ENCODE measurements around the gene DDX10.

DDX10 gene

GRCh38 chr11:108679045-108679444 lies 14.2 kb downstream of the DDX10 start:
- Histone ChIP-seq H3K79me2 (ENCODE audit: insufficient read depth, low read depth) (no peaks in the 10 kb centered on the region), H4K20me1 (ENCODE audit: insufficient read depth) (no peaks in the 10 kb centered on the region), H3K4me1 (ENCODE audit: low read depth, poor library complexity, severe bottlenecking) (no peaks in the 10 kb centered on the region), H3K36me3 (ENCODE audit: insufficient read depth) (no peaks in the 10 kb centered on the region), H3K27ac (no peak overlapping the region), H3K4me3 (IDR thresholded peaks at IDR 0.05; ENCODE audit: insufficient read depth, low read depth, low read length) (no peak overlapping the region), H3K27me3 (ENCODE audit: insufficient read depth, low read depth) (no peaks in the 10 kb centered on the region), H3K4me2 (no peak overlapping the region), H3K9ac (no peak overlapping the region), H2AFZ (ENCODE audit: low read depth) (no peak overlapping the region)
- TF ChIP-seq CTCF (conservative IDR thresholded peaks at IDR 0.05; ENCODE audit: low read depth, low read length), result no peak

GRCh38 chr11:108680271-108680670 lies 15.4 kb downstream of the DDX10 start:
- H3K36me3 ChIP-seq (ENCODE audit: insufficient read depth), result no peaks in the 10 kb centered on the region
- no peak for TF ChIP-seq CTCF (conservative IDR thresholded peaks at IDR 0.05; ENCODE audit: low read depth, low read length)

GRCh38 chr11:108685419-108686130 lies 20.7 kb downstream of the DDX10 start:
- H3K27me3 ChIP-seq (ENCODE audit: insufficient read depth, low read depth), result no peaks in the 10 kb centered on the region

More at GRCh38 chr11:108680271-108680670, 15.4 kb downstream of the DDX10 start:
- Histone ChIP-seq H3K79me2 (ENCODE audit: insufficient read depth, low read depth) (no peaks in the 10 kb centered on the region), H3K27ac (no peak overlapping the region), H2AFZ (ENCODE audit: low read depth) (no peak overlapping the region), H3K4me3 (IDR thresholded peaks at IDR 0.05; ENCODE audit: insufficient read depth, low read depth, low read length) (no peak overlapping the region), H4K20me1 (ENCODE audit: insufficient read depth) (no peaks in the 10 kb centered on the region), H3K27me3 (ENCODE audit: insufficient read depth, low read depth) (no peaks in the 10 kb centered on the region), H3K4me1 (ENCODE audit: low read depth, poor library complexity, severe bottlenecking) (no peaks in the 10 kb centered on the region), H3K4me2 (no peak overlapping the region), H3K9ac (no peak overlapping the region)

GRCh38 chr11:108693852-108694251 lies 29.0 kb downstream of the DDX10 start:
- Histone ChIP-seq H3K27me3 (ENCODE audit: insufficient read depth, low read depth) (no peaks in the 10 kb centered on the region), H3K4me1 (ENCODE audit: low read depth, poor library complexity, severe bottlenecking) (no peaks in the 10 kb centered on the region), H2AFZ (ENCODE audit: low read depth) (no peak overlapping the region), H3K4me2 (no peak overlapping the region), H3K4me3 (IDR thresholded peaks at IDR 0.05; ENCODE audit: insufficient read depth, low read depth, low read length) (no peak overlapping the region), H4K20me1 (ENCODE audit: insufficient read depth) (no peaks in the 10 kb centered on the region), H3K79me2 (ENCODE audit: insufficient read depth, low read depth) (no peaks in the 10 kb centered on the region), H3K9ac (no peak overlapping the region), H3K36me3 (ENCODE audit: insufficient read depth) (no peaks in the 10 kb centered on the region), H3K27ac (no peak overlapping the region)
- no peak for TF ChIP-seq CTCF (conservative IDR thresholded peaks at IDR 0.05; ENCODE audit: low read depth, low read length)

More at GRCh38 chr11:108685419-108686130, 20.7 kb downstream of the DDX10 start:
- Histone ChIP-seq H4K20me1 (ENCODE audit: insufficient read depth) (no peaks in the 10 kb centered on the region), H3K4me2 (no peak overlapping the region), H2AFZ (ENCODE audit: low read depth) (no peak overlapping the region), H3K36me3 (ENCODE audit: insufficient read depth) (0 out of 2 replicates have a peak, but pooled peaks cover 6% of the 10 kb centered on the region), H3K79me2 (ENCODE audit: insufficient read depth, low read depth) (no peaks in the 10 kb centered on the region), H3K27ac (no peak overlapping the region), H3K4me3 (IDR thresholded peaks at IDR 0.05; ENCODE audit: insufficient read depth, low read depth, low read length) (no peak overlapping the region), H3K4me1 (ENCODE audit: low read depth, poor library complexity, severe bottlenecking) (no peaks in the 10 kb centered on the region), H3K9ac (no peak overlapping the region)
- no peak for TF ChIP-seq CTCF (conservative IDR thresholded peaks at IDR 0.05; ENCODE audit: low read depth, low read length)
